ENCODE measurements around the gene DIS3L2. TPM values are rescaled to one million over a fixed set of nuclear protein-coding genes. Genes with fewer than 3 reads are reported as not detected.

Gene DIS3L2
- polyA plus RNA-seq, 2 donors = 16.6 to 23.3 TPM

Other genes starting within 250 kb of the DIS3L2 start
- gene PDE6D, start 180.4 kb upstream of the DIS3L2 start, polyA plus RNA-seq = 10 to 100 TPM; 14.0 to 18.8 TPM
- 10 to 100 TPM; 16.3 to 17.5 TPM for gene COPS7B, start 175.3 kb upstream of the DIS3L2 start, polyA plus RNA-seq
- 1 to 10 TPM; 2.2 TPM for gene NPPC, start 35.3 kb upstream of the DIS3L2 start, polyA plus RNA-seq

Data from esophagus (tissue), 2 donors.